Transverse colon (tissue), 4 donors: ENCODE measurements around the gene DOCK3. TPM values are rescaled to one million over a fixed set of nuclear protein-coding genes. Genes with fewer than 3 reads are reported as not detected.

Source experiments
- DNase-seq: peaks from one replicate; pipeline ENCODE4 v3.0.0-alpha.2; 2019
- H3K27ac ChIP-seq, 4 donors: fragments of 200-600 bp; sonication (generic); 2 replicates each; pipeline ENCODE4 v1.5.1; 2016 to 2018; ENCODE audit warnings: inconsistent platforms in 4 of 4
- H3K27me3 ChIP-seq: fragments of 200-600 bp; sonication (generic); 2 replicates; pipeline ENCODE4 v1.5.1; 2017; ENCODE audit warnings: inconsistent platforms
- H3K36me3 ChIP-seq, 4 donors: fragments of 200-600 bp; sonication (generic); 2 replicates each; pipeline ENCODE4 v1.5.1; 2017 to 2019; ENCODE audit warnings: inconsistent platforms in 4 of 4
- H3K4me1 ChIP-seq, 4 donors: fragments of 200-600 bp; sonication (generic); 2 replicates each; pipeline ENCODE4 v1.5.1; 2017 to 2020; ENCODE audit warnings: inconsistent platforms in 4 of 4
- H3K4me3 ChIP-seq, 4 donors: fragments of 200-600 bp; sonication (generic); 1 replicate in 1 of 4; 2 replicates in 3 of 4; pipeline versions ENCODE4 v1.5.1 to v1.6.1; 2017 to 2019; ENCODE audit warnings: inconsistent platforms in 4 of 4
- H3K9me3 ChIP-seq, 2 donors: fragments of 200-600 bp; sonication (generic); 2 replicates each; pipeline ENCODE4 v1.5.1; 2017 to 2019; ENCODE audit warnings: inconsistent platforms in 2 of 2
- EP300 ChIP-seq: sonication (generic); formaldehyde crosslinking; IDR thresholded peaks from one replicate; pipeline ENCODE4 v1.6.1; 2017; ENCODE audit warnings: antibody characterized with exemption, low read depth
- POLR2A ChIP-seq: fragments of 450-650 bp; IDR thresholded peaks from one replicate; pipeline ENCODE4 v1.6.1; 2016; ENCODE audit warnings: antibody characterized with exemption, mild to moderate bottlenecking, moderate library complexity
- POLR2AphosphoS5 ChIP-seq, 3 donors: sonication (generic); formaldehyde crosslinking; IDR thresholded peaks; one replicate each; pipeline ENCODE4 v1.6.1; 2016; ENCODE audit warnings: antibody characterized with exemption in 3 of 3
- WGBS, 2 donors: methylation state at CpG; one replicate each; pipeline ENCODE4 v1.1.5; 2018; ENCODE audit warnings: low coverage in 1 of 2; 5-methylcytosine and 5-hydroxymethylcytosine counted together
- in situ Hi-C, 4 donors: fragments of 200-750 bp; cut with MboI; loops; one replicate each; pipeline versions ENCODE4 v1.15.0 to v1.15.1; 2017; ENCODE audit warnings: low sequenced_read_pairs in 3 of 4, low pct_ligation_motif_present in 1 of 4, low pct_unique_long_range_greater_than_20kb in 1 of 4
- intact Hi-C: fragments of 100-400 bp; cut with DNase I; formaldehyde crosslinking; loops from one replicate; pipeline ENCODE4 v1.15.1; 2023; ENCODE audit warnings: low total_unique reads
- total RNA-seq, 4 donors: library from RNA; depleted of rRNA; stranded (reverse); fragments of >200 nt; gene quantifications; one replicate each; pipeline ENCODE4 v1.1.0, GENCODE V29; 2016
- TF ChIP-seq, protein P1 (sequence below), 5 experiments: fragments of 200-600 bp in 3 of 5; fragments of 450-650 bp in 2 of 5; sonication (generic) in 3 of 5; IDR thresholded peaks; 1 replicate in 2 of 5; 2 replicates in 3 of 5; pipeline ENCODE4 v1.5.1; 2016 to 2017; ENCODE audit warnings: antibody characterized with exemption in 5 of 5, inconsistent platforms in 3 of 5, mild to moderate bottlenecking in 2 of 5, moderate library complexity in 1 of 5

DOCK3 gene
- total RNA-seq, 4 donors from 2014 or later: 0.41 to 0.75 (median 0.62) TPM

DNA sequence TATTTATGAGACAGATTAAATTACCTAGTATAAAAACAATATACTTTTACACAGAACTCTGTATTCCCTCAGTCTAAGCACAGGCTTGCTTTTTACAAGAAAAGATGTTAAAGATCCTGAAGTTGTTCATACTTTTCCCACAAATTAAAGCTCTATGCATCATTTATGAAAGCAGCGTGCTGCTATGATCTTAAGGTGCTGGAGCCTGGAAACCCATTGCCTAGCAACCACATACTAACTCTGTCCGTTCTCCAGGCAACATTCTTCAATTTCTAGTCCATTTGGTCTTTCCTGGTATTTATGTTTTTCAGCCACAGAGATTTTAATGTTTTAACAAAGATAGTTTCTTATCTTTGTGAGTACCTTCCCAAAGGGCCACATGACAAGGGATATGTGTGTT is 312.0 kb downstream of the DOCK3 start:
- Histone ChIP-seq H3K27ac (no peak overlapping the region), H3K4me1 (no peaks in the 10 kb centered on the region), H3K4me3 (no peak overlapping the region), H3K27me3 (no peaks in the 10 kb centered on the region), H3K9me3 (peaks cover 6 to 8% of the 10 kb centered on the region in 2 donors), H3K36me3 (no peaks in the 10 kb centered on the region)
- in situ Hi-C loops (loop anchor here in 1 of 4 donors (25.0 kb wide), 1 partner anchor 376 kb away; no protein-coding TSS in a partner anchor), intact Hi-C loops (no loop called here)
- 60 to 69% methylated on average over 2 of the region's 2 CpGs for whole genome bisulfite sequencing, 2 donors
- TF ChIP-seq EP300 (no peak), POLR2A (no peak), POLR2AphosphoS5 (IDR thresholded peaks at IDR 0.05) (no peak)
- TF ChIP-seq, protein P1, sequence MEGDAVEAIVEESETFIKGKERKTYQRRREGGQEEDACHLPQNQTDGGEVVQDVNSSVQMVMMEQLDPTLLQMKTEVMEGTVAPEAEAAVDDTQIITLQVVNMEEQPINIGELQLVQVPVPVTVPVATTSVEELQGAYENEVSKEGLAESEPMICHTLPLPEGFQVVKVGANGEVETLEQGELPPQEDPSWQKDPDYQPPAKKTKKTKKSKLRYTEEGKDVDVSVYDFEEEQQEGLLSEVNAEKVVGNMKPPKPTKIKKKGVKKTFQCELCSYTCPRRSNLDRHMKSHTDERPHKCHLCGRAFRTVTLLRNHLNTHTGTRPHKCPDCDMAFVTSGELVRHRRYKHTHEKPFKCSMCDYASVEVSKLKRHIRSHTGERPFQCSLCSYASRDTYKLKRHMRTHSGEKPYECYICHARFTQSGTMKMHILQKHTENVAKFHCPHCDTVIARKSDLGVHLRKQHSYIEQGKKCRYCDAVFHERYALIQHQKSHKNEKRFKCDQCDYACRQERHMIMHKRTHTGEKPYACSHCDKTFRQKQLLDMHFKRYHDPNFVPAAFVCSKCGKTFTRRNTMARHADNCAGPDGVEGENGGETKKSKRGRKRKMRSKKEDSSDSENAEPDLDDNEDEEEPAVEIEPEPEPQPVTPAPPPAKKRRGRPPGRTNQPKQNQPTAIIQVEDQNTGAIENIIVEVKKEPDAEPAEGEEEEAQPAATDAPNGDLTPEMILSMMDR (IDR thresholded peaks at IDR 0.05): no peak
- DNase-seq: no peak

DNA sequence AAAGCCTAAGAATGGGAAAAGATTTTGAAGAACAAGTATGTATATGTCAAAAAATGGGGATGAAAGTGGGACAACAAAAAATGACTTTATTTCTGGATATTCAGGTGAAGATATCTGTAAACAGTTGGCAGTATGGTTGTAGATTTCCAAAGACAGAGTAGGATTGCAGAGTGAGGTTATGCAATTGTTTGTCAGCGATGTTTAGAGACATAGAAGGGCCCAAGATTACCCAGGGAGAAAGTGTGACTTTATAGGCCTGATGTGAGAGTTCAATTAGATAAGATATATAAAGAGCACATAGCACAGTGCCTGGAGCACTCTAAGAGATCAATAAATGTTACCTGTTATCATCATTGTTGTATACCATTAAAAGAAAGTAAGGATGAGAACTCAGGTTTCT is 319.8 kb downstream of the DOCK3 start:
- no peaks in the 10 kb centered on the region for H3K27me3 ChIP-seq
- no peak for TF ChIP-seq EP300
- TF ChIP-seq POLR2A: no peak
- TF ChIP-seq, protein P1 (IDR thresholded peaks at IDR 0.05): no peak
- TF ChIP-seq POLR2AphosphoS5 (IDR thresholded peaks at IDR 0.05): no peak
- H3K4me1 ChIP-seq: peaks cover 0 to 16% (median 3%) of the 10 kb centered on the region in 4 donors
- in situ Hi-C loops (loop anchor here in 1 of 4 donors (25.0 kb wide), 1 partner anchor 368 kb away; no protein-coding TSS in a partner anchor), intact Hi-C loops (no loop called here)
- no peaks in the 10 kb centered on the region for H3K36me3 ChIP-seq
- H3K4me3 ChIP-seq: no peak overlapping the region
- H3K27ac ChIP-seq: no peak overlapping the region
- no peak for DNase-seq
- H3K9me3 ChIP-seq: peaks cover 10 to 14% of the 10 kb centered on the region in 2 donors
- WGBS, 2 donors: 42% methylated on average over 1 of the region's 1 CpG; no CpG with 5 or more reads in 1 of the 2 donors

DNA sequence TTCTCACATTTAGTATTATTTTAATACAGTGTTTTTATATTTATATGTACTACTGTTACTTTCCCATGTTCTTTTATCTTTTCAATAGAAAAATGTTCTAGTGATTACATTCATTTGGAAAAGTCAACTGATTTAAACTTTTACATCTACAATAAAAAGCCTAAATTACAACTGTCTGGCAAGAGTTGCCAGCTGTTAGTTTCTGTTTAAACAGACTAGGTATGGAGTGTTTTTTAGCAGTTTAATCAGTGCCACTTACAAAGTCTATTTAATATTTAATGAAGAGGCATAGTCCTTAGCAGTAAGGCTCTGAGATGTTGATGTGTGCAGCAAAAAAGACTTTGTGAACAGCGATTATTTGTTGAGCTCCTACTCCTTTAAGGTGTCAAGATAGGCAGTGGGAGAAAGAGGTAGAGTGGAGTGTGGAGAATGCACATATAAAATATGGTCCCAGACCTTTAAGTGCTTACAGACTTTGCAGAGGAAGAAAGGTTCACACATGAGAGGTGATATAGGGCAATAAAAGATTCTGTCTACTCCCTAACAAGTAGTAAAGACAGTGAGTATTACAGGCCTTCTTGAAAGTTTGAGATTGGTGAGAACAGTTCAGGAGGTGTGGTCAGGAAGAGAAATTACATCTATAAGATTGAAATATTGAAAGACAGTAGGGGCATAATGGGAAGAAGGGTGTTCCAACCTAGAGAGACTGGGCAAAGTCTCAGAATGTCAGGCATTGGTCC is 320.5 kb downstream of the DOCK3 start:
- in situ Hi-C loops: loop anchor here in 1 of 4 donors (25.0 kb wide), 1 partner anchor 367 kb away; no protein-coding TSS in a partner anchor
- Histone ChIP-seq H3K36me3 (no peaks in the 10 kb centered on the region), H3K27ac (no peak overlapping the region), H3K4me1 (peaks cover 0 to 19% (median 3%) of the 10 kb centered on the region in 4 donors), H3K9me3 (peaks cover 10 to 14% of the 10 kb centered on the region in 2 donors), H3K4me3 (no peak overlapping the region), H3K27me3 (no peaks in the 10 kb centered on the region)
- no peak for DNase-seq
- 60% methylated on average over 1 of the region's 1 CpG; no CpG with 5 or more reads in 1 of the 2 donors for WGBS, 2 donors
- intact Hi-C loops: no loop called here
- TF ChIP-seq, protein P1 (IDR thresholded peaks at IDR 0.05): no peak

DNA sequence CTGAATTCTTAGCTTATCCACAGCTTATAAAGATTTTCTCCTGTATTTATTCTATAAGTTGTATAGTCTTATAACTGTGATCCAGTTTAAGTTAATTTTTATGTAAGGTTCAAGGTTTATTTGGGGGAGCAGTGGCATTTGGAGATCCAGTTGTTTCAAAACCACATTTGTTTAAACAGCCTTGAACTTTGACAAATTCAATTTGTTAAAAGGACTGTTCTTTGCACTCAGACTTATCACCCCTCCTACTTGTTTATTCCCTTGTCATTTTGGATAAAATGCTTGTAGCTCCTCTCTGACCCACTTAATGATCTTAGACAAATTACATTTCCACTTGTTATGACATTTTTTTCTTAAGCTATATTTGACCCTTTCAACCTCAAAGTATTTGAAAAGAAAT is 327.8 kb downstream of the DOCK3 start:
- Histone ChIP-seq H3K4me3 (no peak overlapping the region), H3K36me3 (no peaks in the 10 kb centered on the region), H3K27me3 (no peaks in the 10 kb centered on the region), H3K4me1 (peaks cover 0 to 4% (median 0%) of the 10 kb centered on the region in 4 donors), H3K9me3 (no peaks in the 10 kb centered on the region), H3K27ac (no peak overlapping the region)
- in situ Hi-C loops: no loop called here
- intact Hi-C loops: no loop called here
- TF ChIP-seq POLR2AphosphoS5 (IDR thresholded peaks at IDR 0.05): no peak
- no peak for TF ChIP-seq POLR2A
- TF ChIP-seq, protein P1 (IDR thresholded peaks at IDR 0.05): no peak
- no peak for TF ChIP-seq EP300
- no peak for DNase-seq
